ENCODE data around the gene ATP6V1G1. TPM values are rescaled to one million over a fixed set of nuclear protein-coding genes. Genes with fewer than 3 reads are reported as not detected.

ATP6V1G1 gene
- total RNA-seq, 1 donor from 2014 or later = 111 TPM

- DNase-seq (ENCODE audit: low read depth, low spot score) = no peak
- H3K4me3 Mint-ChIP-seq = peak overlapping the region; percentile 35
- H3K4me1 Mint-ChIP-seq = peaks cover 29% of the 10 kb centered on the region
- H3K27ac Mint-ChIP-seq (ENCODE audit: unreplicated experiment) = no peak overlapping the region
- H3K27me3 Mint-ChIP-seq (ENCODE audit: low read depth) = no peaks in the 10 kb centered on the region
- no peak for TF ChIP-seq CTCF (conservative IDR thresholded peaks at IDR 0.05)
- H3K36me3 Mint-ChIP-seq (ENCODE audit: low read depth) = no peaks in the 10 kb centered on the region
- no peaks in the 10 kb centered on the region for H3K9me3 Mint-ChIP-seq
Measured at GRCh38 chr9:114613919-114614318, 26.4 kb downstream of the ATP6V1G1 start.

GRCh38 chr9:114614373-114614772 lies 26.8 kb downstream of the ATP6V1G1 start:
- Mint-ChIP-seq H3K4me1 (peaks cover 27% of the 10 kb centered on the region), H3K36me3 (ENCODE audit: low read depth) (peaks cover under 1% of the 10 kb centered on the region), H3K27ac (ENCODE audit: unreplicated experiment) (no peak overlapping the region), H3K9me3 (no peaks in the 10 kb centered on the region), H3K27me3 (ENCODE audit: low read depth) (no peaks in the 10 kb centered on the region), H3K4me3 (peak overlapping the region; percentile 62)
- peak; percentile 21 for TF ChIP-seq CTCF (conservative IDR thresholded peaks at IDR 0.05)
- no peak for DNase-seq (ENCODE audit: low read depth, low spot score)

GRCh38 chr9:114616684-114617520 lies 29.3 kb downstream of the ATP6V1G1 start:
- H3K27ac Mint-ChIP-seq (ENCODE audit: unreplicated experiment) = peak overlapping the region; percentile 12

GRCh38 chr9:114619191-114619761 lies 31.7 kb downstream of the ATP6V1G1 start:
- Mint-ChIP-seq H3K4me3 (no peak overlapping the region), H3K9me3 (no peaks in the 10 kb centered on the region), H3K4me1 (no peaks in the 10 kb centered on the region), H3K36me3 (ENCODE audit: low read depth) (peaks cover 3% of the 10 kb centered on the region), H3K27ac (ENCODE audit: unreplicated experiment) (peak overlapping the region; percentile 81), H3K27me3 (ENCODE audit: low read depth) (no peaks in the 10 kb centered on the region)
- TF ChIP-seq CTCF (conservative IDR thresholded peaks at IDR 0.05) = no peak
- no peak for DNase-seq (ENCODE audit: low read depth, low spot score)

More at GRCh38 chr9:114616684-114617520, 29.3 kb downstream of the ATP6V1G1 start:
- H3K9me3 Mint-ChIP-seq = no peaks in the 10 kb centered on the region
- no peak overlapping the region for H3K4me3 Mint-ChIP-seq
- no peak for DNase-seq (ENCODE audit: low read depth, low spot score)
- no peaks in the 10 kb centered on the region for H3K27me3 Mint-ChIP-seq (ENCODE audit: low read depth)
- no peak for TF ChIP-seq CTCF (conservative IDR thresholded peaks at IDR 0.05)
- H3K4me1 Mint-ChIP-seq = peaks cover 16% of the 10 kb centered on the region
- H3K36me3 Mint-ChIP-seq (ENCODE audit: low read depth) = peaks cover 3% of the 10 kb centered on the region

- Mint-ChIP-seq H3K27me3 (ENCODE audit: low read depth) (no peaks in the 10 kb centered on the region), H3K4me1 (no peaks in the 10 kb centered on the region), H3K27ac (ENCODE audit: unreplicated experiment) (peak overlapping the region; percentile 57), H3K36me3 (ENCODE audit: low read depth) (peaks cover 3% of the 10 kb centered on the region), H3K9me3 (no peaks in the 10 kb centered on the region), H3K4me3 (no peak overlapping the region)
- DNase-seq (ENCODE audit: low read depth, low spot score) = no peak
- no peak for TF ChIP-seq CTCF (conservative IDR thresholded peaks at IDR 0.05)
Measured at GRCh38 chr9:114621561-114621960, 34.0 kb downstream of the ATP6V1G1 start.
